GM04504 (cell line): Measurements from ENCODE around the gene MYCN.
"Not testable (repeated sequence)": the region's sequence is repeated elsewhere in the genome, so short reads cannot be mapped to it uniquely, and the experiment has no call there.

Experiments
- DNase-seq: peaks from one replicate; pipeline ENCODE4 v3.0.0-alpha.2; 2012; ENCODE audit warnings: low read depth

The MYCN gene

GRCh38 chr2:15943378-15944280, 3.3 kb downstream of the MYCN start:
- no peak for DNase-seq

DNA sequence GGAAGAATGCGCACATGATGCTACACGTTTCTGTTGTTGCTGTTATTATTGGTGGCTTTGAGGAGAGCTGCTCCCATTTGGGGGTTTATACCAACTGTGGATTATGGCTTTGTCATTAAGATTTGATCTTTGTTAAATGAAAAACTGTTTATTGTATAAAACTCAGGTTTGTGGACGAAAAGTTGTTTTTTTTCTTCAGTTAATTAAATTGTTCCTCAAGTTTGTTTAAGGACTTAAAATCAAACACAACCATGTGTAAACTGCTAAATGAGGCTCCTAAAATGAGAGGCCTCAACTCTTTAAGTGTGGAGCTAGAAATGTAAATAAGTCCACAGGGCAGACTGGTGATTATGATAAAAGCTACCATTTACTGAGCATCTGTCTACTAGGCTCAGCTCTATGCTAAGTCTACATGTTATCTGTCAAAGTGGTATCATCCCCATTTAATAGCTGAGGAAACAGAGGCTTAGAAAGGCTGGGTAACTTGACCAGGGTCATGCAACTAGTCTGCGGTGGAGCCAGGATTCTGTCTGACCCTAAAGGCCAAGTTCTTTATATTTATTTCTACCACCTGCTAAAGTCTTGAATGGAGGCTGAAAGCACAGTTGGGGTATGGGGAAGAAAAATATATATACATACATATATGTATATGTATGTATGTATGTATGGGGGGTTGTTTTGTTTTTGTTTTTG, 4.1 kb downstream of the MYCN start:
- DNase-seq: no peak

DNA sequence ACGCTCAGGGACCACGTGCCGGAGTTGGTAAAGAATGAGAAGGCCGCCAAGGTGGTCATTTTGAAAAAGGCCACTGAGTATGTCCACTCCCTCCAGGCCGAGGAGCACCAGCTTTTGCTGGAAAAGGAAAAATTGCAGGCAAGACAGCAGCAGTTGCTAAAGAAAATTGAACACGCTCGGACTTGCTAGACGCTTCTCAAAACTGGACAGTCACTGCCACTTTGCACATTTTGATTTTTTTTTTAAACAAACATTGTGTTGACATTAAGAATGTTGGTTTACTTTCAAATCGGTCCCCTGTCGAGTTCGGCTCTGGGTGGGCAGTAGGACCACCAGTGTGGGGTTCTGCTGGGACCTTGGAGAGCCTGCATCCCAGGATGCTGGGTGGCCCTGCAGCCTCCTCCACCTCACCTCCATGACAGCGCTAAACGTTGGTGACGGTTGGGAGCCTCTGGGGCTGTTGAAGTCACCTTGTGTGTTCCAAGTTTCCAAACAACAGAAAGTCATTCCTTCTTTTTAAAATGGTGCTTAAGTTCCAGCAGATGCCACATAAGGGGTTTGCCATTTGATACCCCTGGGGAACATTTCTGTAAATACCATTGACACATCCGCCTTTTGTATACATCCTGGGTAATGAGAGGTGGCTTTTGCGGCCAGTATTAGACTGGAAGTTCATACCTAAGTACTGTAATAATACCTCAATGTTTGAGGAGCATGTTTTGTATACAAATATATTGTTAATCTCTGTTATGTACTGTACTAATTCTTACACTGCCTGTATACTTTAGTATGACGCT, 5.8 kb downstream of the MYCN start:
- DNase-seq: no peak

- no peak for DNase-seq
These were observed 6.6 kb downstream of the MYCN start for GRCh38 chr2:15946983-15947382.

- no peak for DNase-seq
These were observed 7.1 kb downstream of the MYCN start for GRCh38 chr2:15947431-15947830.

DNA sequence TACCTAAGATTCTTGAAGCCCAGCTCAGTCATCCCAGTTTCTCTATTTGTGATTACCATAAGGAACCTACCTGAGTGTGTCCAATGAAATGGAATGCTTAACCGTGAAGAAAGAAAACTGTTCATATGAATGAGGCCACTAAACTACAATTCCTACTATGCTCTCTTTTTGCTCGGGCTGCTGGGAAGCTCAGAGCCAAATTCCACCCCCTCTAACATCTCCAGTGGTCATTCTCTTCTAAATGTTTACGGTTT, 8.3 kb downstream of the MYCN start:
- DNase-seq: no peak

- DNase-seq: no peak
These were observed 8.8 kb downstream of the MYCN start for GRCh38 chr2:15949126-15949525.

- DNase-seq: no peak
These were observed 9.2 kb downstream of the MYCN start for GRCh38 chr2:15949551-15949950.

DNA sequence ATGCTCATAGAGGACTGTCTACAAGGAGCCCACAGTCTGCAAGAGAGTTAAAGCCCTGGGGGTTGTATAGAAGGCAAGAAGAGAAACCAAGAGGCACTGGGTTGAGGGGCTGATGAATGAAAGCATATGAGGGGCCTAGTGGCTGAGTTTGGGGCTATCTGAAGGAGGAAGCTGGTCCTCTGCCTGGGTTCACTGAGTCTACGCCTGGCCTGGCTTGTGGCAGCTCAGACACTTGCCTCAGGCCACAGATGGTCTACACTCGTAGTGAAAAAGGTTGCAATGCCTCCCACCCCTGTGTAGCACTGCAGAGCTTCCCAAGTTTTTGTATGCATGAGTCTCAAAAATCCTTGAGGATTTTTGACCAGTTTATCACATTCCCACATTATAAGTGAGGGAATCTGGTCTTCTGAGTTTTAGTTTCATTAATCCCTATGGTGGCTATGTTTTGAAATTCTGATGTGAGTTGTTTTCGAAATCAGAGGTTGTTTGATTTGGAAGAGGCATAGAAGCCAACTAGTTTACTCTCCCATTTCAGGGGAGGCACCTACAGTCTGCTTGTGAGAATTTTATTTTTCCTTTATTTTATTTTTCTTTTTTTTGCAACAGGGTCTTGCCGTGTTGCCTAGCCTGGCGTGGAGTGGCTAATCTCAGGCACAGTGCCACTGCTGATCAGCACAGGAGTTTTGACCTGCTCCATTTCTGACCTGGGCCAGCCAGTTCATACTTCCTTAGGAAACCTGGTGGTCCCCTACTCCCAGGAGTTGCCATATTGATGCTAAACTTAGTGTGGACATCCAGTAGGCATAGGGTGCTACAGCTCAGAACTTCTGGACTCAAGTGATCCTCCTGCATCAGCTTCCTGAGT, 10.0 kb downstream of the MYCN start:
- DNase-seq: no peak

DNA sequence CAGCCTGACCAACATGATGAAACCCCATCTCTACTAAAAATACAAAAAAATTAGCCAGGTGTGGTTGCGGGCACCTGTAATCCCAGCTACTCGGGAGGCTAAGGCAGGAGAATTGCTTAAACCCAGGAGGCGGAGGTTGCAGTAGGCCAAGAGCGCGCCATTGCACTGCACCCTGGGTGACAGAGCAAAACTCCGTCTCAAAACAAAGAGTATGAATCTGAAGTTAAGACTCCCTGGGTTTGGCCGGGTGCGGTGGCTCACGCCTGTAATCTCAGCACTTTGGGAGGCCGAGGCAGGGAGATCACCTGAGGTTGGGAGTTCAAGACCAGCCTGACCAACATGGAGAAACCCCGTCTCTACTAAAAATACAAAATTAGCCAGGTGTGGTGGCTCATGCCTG, 11.6 kb downstream of the MYCN start:
- DNase-seq: not testable (repeated sequence)

DNA sequence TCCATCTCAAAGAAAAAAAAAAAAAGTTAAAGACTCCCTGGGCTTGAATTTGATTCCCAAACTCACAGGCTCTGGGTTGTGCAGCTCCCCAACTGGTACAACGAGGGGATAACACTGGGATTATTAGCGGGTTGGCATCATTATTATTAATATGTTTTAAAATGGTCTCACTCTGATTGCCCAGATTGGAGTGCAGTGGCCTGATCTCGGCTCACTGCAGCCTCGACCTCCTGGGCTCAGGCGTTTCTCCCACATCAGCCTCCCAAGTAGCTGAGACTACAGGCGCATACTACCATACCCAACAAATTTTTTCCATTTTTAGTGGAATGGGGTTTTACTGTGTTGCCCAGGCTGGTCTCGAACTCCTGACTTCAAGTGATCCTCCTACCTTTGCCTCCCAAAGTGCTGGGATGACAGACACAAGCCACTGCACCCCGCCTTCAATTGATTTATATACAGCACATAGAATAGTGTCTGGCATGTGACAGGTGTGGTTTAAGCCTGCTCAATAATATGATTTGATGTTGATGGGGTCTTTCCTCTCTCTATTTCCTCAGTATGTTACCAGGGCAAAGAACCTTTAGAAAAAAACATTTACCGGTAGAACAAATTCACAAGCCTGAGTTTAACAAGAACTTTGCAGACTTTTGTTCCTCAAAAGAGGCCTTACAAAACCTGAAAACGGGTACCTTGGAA, 12.2 kb downstream of the MYCN start:
- no peak for DNase-seq

- no peak for DNase-seq
These were observed 12.8 kb downstream of the MYCN start for GRCh38 chr2:15953147-15953630.

DNA sequence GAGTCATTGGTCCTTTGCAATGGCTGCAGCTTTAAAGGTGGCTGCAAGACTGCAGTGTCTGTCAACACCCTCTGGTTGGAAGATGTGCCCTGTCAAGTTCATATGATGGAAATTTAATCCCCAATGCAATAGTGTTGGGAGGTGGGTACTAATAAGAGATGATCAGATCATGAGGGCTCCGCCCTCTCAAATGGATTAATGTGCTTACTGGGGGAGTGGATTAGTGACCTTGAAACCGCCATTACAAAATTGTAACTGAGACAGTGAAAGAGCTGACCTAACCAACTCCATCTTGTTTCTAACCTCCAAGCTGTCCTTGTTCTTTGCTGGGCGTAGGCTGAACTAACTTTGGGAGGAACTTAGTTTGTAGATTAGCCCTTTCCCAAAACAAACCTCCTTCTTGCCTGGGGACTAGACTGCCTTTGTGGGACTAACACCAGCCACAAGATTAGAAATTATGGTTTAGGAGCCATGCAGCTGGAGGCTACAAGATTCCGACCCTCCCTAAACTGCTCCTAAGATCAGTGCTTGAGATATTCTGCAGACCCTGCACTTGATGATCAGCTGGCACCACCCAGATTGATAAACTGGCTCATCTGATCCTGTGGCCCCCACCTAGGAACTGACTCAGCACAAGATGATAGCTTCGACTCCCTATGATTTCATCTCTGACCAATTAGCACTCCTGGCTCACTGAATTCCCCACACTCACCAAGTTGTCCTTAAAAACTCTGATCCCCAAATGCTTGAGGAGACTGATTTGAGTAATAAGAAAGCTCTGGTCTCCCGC, 13.7 kb downstream of the MYCN start:
- DNase-seq: no peak

- DNase-seq: no peak
These were observed 14.4 kb downstream of the MYCN start for GRCh38 chr2:15954761-15955160.

GRCh38 chr2:15955232-15955988, 15.1 kb downstream of the MYCN start:
- DNase-seq: no peak

- no peak for DNase-seq
These were observed 15.9 kb downstream of the MYCN start for GRCh38 chr2:15956230-15956629.

GRCh38 chr2:15956751-15957736, 16.7 kb downstream of the MYCN start:
- DNase-seq: no peak
